Skin epidermis (tissue), 12 donors: ENCODE data around the gene TNFRSF18.

Source experiments
- H3K27ac ChIP-seq, 21 experiments: fragments of 200-600 bp; sonication (generic) in 11 of 21; one replicate each; pipeline ENCODE4 v1.5.0; 2020; ENCODE audit warnings: mild to moderate bottlenecking in 3 of 21, inconsistent platforms in 2 of 21, moderate library complexity in 2 of 21
- H3K4me3 ChIP-seq, 7 experiments: fragments of 200-600 bp; sonication (generic) in 2 of 7; one replicate each; pipeline ENCODE4 v1.5.0; 2020; ENCODE audit warnings: inconsistent platforms in 2 of 7, mild to moderate bottlenecking in 2 of 7, moderate library complexity in 1 of 7

TNFRSF18 gene

DNA sequence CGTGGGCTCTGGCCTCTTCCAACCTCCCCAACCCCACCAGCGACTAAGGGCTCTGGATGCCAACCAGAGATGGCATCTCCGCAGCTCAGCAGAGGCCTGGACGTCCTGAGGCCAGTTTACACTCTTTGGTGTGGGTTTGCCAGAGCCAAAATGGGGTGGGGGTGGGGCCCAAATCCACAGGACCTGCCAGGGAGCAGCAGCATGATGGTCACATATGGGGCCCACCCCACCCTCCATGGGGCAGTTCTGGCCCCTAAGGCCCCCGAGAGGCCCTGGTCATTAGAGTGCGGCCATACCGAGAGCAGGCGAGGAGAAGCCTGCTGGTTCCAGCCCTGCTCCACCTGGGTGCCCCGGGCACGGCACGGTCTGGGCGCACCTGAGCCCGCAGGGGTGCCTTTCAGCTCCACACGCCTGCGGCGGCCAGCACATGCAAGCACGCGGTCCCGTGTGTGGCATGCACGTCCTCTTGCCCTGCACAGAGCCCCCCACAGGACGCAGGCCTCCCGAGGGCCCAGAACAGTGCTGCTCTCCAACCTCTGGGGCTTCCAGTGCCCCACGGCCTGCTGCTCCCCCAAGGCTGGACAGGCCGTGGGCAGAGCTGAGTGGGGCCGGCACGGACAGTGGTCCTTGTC lies 35.3 kb upstream of the TNFRSF18 start:
- Histone ChIP-seq H3K4me3 (no peak overlapping the region), H3K27ac (no peak overlapping the region)

DNA sequence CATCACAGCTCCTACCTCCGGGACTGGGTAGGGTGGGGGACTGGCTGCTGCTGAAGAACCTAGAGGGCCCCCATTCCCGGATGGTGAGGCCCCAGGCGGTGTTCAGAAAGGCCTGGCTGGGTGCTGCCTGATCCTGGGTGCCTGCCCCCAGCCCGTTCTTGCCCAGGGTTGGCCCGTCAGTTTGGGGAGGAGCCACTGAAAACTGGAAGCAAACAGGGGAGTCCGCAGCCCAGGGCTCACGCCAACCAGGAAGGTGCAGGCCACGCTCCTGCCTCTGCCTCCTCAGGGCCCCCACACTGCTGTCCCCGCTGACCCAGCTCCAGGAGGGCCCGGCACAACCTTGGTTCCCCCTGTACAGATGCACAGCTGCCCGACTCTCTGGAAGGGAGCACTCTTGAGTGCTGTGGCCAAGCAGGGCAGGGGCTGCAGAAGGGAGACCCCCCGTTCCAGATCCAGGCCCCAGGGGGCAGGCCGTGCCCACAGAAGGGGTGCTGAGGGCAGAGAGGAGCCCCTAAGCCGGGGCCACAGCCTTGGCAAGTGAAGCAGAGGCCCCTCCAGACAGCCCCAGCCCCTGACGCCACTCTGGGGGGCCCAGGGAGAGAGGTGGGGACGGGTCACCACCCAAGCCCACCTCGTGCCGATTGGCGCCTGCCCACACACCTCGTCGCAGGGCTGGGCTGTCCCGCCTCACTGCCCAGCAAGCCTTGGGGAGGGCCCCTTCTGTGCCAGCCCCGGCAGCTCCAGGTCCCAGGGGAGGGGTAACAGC lies 34.6 kb upstream of the TNFRSF18 start:
- peak overlapping the region in 1 of 21 experiments; percentile 3 for H3K27ac ChIP-seq
- no peak overlapping the region for H3K4me3 ChIP-seq

DNA sequence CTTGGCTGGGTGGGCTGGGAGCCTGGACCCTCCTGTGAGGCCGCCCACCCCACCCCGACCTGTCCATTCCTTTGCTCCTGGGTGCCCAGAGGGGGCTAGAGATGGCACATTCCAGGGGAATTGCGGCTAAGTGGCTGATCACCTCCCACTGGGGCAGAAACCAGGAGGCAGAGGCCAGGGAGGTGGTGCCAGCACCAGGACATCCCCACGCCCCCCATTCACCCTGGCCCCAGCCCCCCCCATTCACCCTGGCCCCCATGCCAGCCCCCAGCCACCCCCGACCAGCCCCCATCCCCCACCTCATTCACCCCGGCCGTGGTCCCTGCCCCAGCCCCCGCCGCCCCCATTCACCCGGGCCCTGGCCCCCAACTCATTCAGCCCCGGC lies 33.9 kb upstream of the TNFRSF18 start:
- no peak overlapping the region for H3K27ac ChIP-seq
- H3K4me3 ChIP-seq = no peak overlapping the region

DNA sequence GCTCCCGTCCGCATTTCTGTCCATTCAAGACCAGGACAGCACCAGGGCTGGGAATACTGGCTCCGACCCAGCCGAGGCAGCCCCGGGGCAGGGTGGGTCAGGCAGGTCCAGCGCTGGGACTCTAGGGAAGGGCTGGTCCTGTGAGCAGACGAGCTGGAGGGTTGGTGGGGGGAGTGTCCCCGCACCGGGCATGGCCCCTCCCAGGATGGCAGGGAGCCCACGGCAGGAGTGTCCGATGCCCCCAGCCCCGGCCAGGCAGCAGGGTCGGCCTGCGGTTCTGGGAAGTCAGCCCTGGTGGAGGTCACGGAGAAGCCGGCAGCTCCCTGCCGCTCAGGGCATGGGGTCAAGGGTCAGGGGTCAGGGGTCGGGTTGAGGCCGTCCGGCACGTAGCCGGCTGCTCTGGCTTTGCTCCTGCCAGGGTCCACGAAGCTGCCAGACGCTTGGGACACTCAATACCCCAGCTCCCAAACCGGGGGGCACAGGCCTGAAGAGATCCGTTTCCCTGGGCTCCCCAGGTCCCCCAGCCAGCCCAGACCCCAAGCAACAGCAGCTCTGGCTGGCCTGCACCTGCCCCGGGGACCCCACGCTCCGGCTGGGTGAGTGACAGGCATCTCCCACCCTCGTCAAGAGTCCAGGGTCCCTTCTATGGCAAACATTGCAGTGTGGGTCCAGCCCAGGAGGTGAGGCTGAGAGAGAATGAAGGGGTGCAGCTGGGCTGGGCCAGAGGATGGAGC lies 33.4 kb upstream of the TNFRSF18 start:
- Histone ChIP-seq H3K4me3 (no peak overlapping the region), H3K27ac (peak overlapping the region in 2 of 21 experiments; percentile 49 to 60)

DNA sequence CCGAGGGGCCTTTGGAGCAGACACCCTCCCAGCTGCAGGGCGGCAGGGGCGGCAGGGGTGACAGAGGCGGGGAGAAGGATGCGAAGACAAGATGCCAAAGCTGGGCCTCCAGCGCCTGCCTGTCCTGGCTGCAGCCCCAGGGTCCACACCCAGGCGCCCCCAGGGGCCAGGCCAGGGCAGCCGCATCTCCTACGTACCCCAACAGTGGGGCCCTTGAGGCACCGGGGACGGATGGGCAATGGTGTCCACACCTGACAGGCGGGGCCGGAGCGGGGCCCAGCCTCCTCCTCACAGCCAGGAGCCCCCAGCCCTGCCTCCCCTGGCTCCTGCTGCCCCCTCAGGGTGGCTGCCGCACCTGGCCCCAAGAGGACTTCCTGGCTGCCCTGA lies 32.8 kb upstream of the TNFRSF18 start:
- peak overlapping the region in 3 of 21 experiments; percentile 49 to 60 (median 49) for H3K27ac ChIP-seq
- no peak overlapping the region for H3K4me3 ChIP-seq

DNA sequence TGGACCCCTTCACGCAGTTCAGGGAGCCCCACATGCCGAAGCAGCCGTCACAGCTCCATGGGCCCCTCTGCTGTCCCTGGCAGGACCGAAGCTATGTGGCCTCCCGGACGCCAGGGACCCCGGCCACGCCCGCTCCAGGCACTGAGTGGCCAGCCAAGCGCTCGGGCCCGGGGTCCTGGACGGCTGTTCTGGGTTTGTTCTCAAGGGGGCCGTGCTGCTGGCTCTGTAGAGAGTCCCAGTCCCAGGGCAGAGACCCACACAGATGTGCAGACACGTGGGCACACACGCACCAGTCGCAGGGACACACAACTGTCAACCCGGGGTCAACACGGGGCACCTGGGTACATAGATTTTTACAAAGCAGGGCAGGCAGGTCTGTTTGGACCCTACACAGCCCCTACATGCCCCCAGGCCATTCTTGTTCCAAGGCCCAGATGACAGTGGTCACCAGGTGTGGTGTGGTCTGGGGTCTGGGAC lies 32.3 kb upstream of the TNFRSF18 start:
- Histone ChIP-seq H3K4me3 (no peak overlapping the region), H3K27ac (peak overlapping the region in 7 of 21 experiments; percentile 10 to 60 (median 49))

DNA sequence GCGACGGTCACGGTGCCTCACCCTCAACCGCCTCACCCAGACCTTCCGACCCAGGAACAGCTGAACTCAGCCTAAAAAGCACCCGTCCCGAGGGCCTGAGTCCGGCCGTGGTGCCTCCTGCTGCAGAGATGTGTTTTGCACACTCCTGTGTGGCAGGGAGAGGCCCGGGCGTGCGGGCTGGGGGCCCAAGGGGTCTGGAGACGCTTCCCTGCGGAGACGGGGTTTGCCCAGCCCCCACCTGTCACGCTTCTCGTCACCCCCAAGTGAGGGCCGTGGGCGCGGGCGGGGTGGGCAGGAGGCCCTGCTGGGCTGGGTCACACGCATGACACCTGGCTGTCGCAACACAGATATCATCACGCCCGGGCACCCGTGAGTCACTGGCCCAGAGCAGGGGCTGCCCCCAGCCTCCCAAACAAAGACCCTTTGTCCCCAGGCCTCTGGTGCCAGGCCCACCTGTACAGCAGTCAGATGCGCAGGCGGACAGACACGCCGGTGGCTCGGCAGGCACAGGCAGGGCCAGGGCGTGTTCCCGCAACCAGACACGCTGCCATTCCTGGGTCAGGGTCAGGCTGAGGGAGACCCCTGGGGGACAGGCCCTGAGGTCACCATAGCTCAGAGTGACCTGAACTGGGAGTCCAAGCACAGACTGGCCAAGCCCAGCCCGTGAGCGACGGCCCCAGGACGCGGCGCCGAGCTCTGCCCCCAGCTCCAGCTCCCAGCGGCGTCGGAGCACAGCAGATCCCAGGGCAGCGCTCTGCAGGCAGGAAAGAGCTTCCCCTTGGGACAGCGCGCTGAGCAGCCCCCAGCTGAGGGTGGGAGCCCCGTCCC lies 31.7 kb upstream of the TNFRSF18 start:
- Histone ChIP-seq H3K27ac (peak overlapping the region in 11 of 21 experiments; percentile 1 to 77 (median 51)), H3K4me3 (no peak overlapping the region)

DNA sequence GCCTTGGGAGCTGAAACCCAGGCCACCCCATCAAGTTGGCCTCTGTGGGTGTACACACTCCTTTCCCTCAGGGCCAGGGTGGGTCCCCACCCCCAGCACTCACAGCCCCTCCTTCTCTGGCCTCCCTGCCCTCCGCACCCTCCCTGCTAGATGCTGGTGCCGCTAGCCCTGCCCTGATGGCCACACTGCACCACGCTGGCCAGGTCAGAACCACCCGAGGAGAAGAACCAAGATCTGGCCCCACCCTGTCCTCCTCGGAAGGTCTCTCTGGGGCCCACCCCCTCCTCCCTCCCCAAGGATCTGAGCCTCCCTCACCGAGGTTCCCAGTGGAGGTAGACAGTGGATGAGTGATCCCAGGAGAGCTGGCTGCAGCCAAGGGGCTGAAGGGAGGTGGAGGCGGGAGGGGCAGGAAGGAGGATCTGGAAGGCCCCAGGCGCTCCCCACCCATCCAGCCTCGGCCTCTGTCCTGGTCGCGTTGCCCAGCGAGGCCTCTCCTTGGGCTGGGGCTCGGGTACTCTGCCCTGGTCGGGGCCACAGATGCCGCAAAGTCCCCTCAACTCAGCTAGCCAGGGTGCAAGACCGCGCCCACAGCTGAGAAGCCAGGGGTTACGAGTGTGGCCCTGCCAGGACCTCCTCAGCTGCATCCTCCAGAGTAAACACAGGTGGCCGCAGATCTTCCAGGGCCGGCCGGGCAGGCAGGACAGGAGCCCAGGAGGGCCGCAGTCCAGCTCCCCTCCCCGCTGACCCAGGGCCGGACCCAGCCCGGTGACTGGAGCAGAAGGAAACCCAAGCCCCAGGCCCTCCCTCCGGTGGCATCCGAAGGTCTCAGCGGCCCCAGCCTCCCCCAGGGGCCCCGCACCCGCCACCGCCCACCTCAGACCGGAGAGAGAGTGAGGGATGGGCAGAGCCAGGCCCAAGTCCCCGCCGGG lies 30.8 kb upstream of the TNFRSF18 start:
- Histone ChIP-seq H3K27ac (peak overlapping the region in 8 of 21 experiments; percentile 1 to 77 (median 45)), H3K4me3 (no peak overlapping the region)

DNA sequence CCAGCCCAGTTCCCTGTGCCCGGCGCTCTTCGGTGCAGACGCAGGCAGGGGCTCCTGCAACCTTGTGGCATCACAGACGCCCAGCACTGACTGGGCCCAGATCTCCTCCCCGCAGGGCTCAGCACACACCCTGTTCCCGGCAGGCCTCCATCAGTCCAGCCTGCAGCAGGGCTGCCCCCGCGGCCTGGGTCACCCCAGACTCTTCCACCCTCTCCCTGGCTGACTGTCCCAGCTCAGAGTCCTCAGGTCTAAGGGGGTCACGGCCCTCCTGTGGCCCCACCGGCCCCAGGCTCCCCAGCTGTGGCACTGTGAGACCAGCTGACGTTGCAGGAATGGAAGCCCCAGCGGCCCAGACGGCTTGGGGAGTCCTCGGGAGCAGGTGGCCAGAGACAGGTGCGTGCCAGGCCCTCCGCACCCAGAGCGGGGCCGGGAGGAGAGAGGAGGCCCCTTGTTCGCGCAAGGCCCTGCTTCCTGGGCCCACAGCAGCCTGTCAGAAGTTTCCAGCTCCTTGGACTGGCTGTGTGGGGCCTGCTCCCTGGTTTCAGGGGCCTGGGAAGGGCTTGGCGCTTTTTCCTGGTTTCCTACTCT lies 29.9 kb upstream of the TNFRSF18 start:
- Histone ChIP-seq H3K4me3 (no peak overlapping the region), H3K27ac (peak overlapping the region in 5 of 21 experiments; percentile 12 to 77 (median 43))

DNA sequence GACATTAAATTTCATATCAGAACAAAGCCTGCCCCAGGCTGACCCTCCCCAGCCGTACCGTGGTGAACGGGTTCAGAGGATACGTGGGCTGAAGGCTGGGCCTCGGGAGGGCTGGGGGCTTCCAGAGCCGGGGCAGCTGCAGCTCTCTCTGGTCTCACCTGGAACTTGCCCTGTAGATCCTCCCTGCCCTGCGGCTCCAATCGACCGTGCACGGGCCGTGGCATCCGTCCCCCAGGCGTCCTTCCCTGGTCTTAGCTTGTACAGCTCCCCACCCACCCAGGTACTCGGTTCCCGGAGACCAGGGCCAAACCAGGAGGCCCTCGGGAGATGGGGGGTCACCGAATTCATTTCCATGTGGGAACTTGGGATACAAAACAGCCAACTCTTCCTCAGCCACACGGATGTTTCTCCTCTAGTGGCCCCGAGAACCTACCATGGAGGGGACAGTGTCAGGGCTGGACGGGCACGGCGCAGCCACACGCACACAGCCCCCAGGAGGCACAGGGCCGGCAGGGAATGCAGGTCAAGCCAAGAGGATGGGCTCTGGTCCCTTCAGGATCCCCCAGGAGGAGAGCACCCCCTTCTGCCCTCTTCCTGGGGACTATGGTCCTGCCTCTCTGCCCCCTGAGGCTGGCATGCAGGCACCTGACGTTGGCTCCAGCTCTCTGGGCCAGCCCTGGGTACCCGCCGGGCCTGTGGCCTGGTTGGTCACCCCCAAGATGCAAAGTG lies 28.8 kb upstream of the TNFRSF18 start:
- H3K27ac ChIP-seq = no peak overlapping the region
- no peak overlapping the region for H3K4me3 ChIP-seq

DNA sequence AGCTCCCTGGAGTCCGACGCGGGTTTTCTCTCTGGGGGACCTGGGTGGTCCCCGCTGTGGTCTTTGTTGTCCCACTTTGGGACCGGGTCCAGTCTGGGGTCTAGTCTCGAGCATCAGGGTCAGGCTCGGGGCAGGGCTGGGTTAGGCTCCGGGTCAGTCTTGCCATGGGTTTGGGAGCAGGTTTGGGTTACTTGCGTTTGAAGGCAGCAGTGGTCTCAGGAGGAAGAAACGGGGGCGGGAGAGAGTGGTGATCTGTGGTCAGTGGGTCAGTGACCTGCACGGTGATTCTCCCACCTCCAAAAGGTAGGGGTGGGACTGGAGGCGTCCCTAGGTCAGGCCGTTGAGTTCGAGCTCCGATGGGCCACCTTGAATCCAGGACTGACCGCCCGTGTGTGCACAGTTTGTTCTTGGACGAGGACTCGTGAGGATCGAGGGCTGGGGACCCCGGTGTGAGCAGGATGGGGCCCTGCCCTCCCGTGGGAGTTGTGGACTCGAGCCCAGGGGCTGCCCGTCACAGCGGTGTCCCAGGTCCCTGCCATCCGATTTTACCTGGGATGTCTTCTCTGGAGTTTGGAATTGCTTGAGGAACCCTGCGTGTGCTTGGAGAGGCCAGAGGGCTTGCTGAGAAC lies 27.9 kb upstream of the TNFRSF18 start:
- no peak overlapping the region for H3K4me3 ChIP-seq
- no peak overlapping the region for H3K27ac ChIP-seq

DNA sequence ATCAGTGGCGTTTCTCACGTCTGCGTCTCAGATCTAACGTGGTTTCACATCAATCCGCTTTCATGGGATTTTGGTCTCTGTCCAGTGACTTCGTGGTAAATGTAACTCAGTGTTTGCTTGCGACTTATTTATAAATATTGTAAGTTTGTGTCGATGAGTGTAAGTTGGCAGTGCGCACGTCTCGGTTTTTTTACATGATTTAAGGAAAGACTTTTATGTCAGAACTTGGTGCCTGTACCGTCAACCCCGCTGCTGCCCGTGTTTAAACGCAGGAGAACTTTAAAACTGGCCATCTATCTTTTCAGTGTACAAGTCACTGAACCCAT lies 27.1 kb upstream of the TNFRSF18 start:
- H3K4me3 ChIP-seq = no peak overlapping the region
- H3K27ac ChIP-seq = no peak overlapping the region

DNA sequence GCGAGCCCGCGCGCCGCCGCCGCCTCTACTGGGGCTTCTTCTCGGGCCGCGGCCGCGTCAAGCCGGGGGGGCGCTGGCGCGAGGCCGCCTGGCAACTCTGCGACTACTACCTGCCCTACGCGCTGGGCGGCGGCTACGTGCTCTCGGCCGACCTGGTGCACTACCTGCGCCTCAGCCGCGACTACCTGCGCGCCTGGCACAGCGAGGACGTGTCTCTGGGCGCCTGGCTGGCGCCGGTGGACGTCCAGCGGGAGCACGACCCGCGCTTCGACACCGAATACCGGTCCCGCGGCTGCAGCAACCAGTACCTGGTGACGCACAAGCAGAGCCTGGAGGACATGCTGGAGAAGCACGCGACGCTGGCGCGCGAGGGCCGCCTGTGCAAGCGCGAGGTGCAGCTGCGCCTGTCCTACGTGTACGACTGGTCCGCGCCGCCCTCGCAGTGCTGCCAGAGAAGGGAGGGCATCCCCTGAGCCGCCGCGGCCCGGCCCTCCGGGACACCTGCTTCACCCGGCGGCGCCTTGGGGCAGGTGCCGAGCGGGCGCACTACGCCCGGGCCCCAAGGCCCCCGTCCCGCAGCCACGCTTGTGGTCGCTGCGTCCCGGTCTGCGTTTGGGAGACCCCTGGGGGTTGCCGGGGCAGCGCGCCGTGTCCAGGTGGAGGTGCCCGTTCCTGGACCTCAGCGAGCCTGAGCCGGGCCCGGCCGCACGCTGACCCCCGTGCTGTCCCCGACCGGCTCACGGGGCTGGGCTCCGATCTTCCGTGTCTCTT lies 26.6 kb upstream of the TNFRSF18 start:
- H3K4me3 ChIP-seq = peak overlapping the region in 6 of 7 experiments; percentile 11 to 41 (median 28)
- H3K27ac ChIP-seq = peak overlapping the region in 7 of 21 experiments; percentile 11 to 58 (median 37)

DNA sequence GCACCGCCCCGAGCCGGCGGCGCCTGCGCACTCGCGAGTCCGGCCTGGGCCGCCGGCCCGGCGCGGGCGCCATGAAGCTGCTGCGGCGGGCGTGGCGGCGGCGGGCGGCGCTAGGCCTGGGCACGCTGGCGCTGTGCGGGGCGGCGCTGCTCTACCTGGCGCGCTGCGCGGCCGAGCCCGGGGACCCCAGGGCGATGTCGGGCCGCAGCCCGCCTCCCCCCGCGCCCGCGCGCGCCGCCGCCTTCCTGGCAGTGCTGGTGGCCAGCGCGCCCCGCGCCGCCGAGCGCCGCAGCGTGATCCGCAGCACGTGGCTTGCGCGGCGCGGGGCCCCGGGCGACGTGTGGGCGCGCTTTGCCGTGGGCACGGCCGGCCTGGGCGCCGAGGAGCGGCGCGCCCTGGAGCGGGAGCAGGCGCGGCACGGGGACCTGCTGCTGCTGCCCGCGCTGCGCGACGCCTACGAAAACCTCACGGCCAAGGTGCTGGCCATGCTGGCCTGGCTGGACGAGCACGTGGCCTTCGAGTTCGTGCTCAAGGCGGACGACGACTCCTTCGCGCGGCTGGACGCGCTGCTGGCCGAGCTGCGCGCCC lies 25.9 kb upstream of the TNFRSF18 start, which contains the start of gene B3GALT6:
Gene B3GALT6, plus strand, starts transcription at position 30 of the 588 bp plus-strand sequence. Its CDS starts 42 bp downstream, at position 72.
- H3K27ac ChIP-seq = peak within 1 kb of the TSS; percentile 88 to 99 (median 97)
- peak within 1 kb of the TSS; percentile 62 to 97 (median 83) for H3K4me3 ChIP-seq

DNA sequence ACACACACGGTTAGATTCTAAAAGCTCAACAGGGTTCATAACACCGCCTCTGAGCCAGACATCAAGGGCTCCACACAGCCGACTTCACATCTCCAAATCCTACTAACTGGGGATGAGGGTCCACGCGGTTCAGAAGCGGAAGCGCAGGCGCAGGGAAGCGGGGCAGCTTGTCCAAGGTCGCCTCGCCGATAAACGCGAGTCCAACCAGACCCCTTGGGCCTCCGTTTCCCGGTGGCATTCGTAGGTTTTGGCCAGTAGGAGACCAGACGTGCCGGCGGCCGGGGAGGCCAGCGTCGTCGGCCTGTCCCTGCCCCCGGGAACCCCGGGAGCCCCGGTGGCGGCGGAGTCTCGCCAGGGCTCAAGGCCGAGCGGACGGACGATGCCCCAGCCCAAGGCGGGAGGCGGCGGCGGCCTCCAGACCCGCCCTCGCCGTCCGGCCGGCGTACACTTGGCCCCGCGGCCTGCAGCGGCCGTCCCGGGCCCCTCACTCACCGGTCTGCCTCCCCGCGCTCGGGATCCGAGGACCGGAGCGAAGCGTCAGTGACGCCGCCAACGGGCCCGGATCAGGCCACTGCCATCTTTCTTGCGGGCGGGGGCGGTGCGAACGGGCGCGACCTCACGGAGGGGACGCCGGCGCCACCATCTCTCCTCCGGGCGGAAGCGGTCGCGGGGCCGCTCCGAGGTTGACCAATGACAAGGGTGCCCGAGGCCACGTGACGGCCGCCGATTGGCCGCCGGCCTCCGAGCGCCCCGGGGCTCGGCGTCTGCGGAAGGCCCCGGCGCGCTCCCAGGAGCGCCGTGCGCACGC lies 25.2 kb upstream of the TNFRSF18 start, which contains the start of gene SDF4:
Gene SDF4, minus strand, starts transcription at position 602 of the 808 bp plus-strand sequence. CDS start 3,229 bp downstream, outside the sequence.
- Histone ChIP-seq H3K27ac (peak within 1 kb of the TSS; percentile 88 to 99 (median 97)), H3K4me3 (peak within 1 kb of the TSS; percentile 62 to 97 (median 83))
